ENCODE data around the gene TLR3. TPM values are rescaled to one million over a fixed set of nuclear protein-coding genes. Genes with fewer than 3 reads are reported as not detected.
A peak's percentile ranks its signal among the peaks of the same experiment; 100 is the strongest.

The TLR3 gene
- polyA plus RNA-seq, 1 donor from 2014 or later = not detected

- no peak overlapping the region for H3K4me2 ChIP-seq (ENCODE audit: low read length)
Measured at GRCh38 chr4:186109245-186109644, 40.3 kb downstream of the TLR3 start.

GRCh38 chr4:186116697-186117096 lies 47.7 kb downstream of the TLR3 start:
- no peak overlapping the region for H3K4me2 ChIP-seq (ENCODE audit: low read length)
- no peaks in the 10 kb centered on the region for H3K79me2 ChIP-seq (replicated peaks; ENCODE audit: insufficient read depth, low read length)
- no peak overlapping the region for H3K9ac ChIP-seq (ENCODE audit: low read length)
- H3F3A ChIP-seq (ENCODE audit: insufficient read depth, low read length, poor library complexity, severe bottlenecking) = no peaks in the 10 kb centered on the region
- H3K27ac ChIP-seq (ENCODE audit: low read length) = no peak overlapping the region
- H4K20me1 ChIP-seq (ENCODE audit: insufficient read depth) = no peaks in the 10 kb centered on the region
- no peaks in the 10 kb centered on the region for H3K9me3 ChIP-seq (ENCODE audit: low read length)
- H3K4me3 ChIP-seq (ENCODE audit: low read length) = no peak overlapping the region
- H2AFZ ChIP-seq (ENCODE audit: low read depth, low read length) = no peak overlapping the region
- no peak for TF ChIP-seq CTCF (IDR thresholded peaks at IDR 0.05; ENCODE audit: poor library complexity, severe bottlenecking)
- TF ChIP-seq MXI1 (conservative IDR thresholded peaks at IDR 0.05; ENCODE audit: poor library complexity, severe bottlenecking) = no peak
- TF ChIP-seq TAF1 (IDR thresholded peaks at IDR 0.05; ENCODE audit: low read depth) = no peak
- H3K9me2 ChIP-seq (ENCODE audit: insufficient read depth, low read length) = no peaks in the 10 kb centered on the region
- no peaks in the 10 kb centered on the region for H3K36me3 ChIP-seq (ENCODE audit: insufficient read depth, low read length)
- no peaks in the 10 kb centered on the region for H3K27me3 ChIP-seq (ENCODE audit: insufficient read depth, low read depth, low read length)

More at GRCh38 chr4:186109245-186109644, 40.3 kb downstream of the TLR3 start:
- Histone ChIP-seq H3K27ac (ENCODE audit: low read length) (no peak overlapping the region), H3K4me3 (ENCODE audit: low read length) (no peak overlapping the region), H4K20me1 (ENCODE audit: insufficient read depth) (no peaks in the 10 kb centered on the region), H3K36me3 (ENCODE audit: insufficient read depth, low read length) (no peaks in the 10 kb centered on the region), H3K9ac (ENCODE audit: low read length) (no peak overlapping the region), H3K9me3 (ENCODE audit: low read length) (no peaks in the 10 kb centered on the region), H3K27me3 (ENCODE audit: insufficient read depth, low read depth, low read length) (peaks cover 24% of the 10 kb centered on the region), H3F3A (ENCODE audit: insufficient read depth, low read length, poor library complexity, severe bottlenecking) (no peaks in the 10 kb centered on the region), H3K9me2 (ENCODE audit: insufficient read depth, low read length) (no peaks in the 10 kb centered on the region), H3K79me2 (replicated peaks; ENCODE audit: insufficient read depth, low read length) (no peaks in the 10 kb centered on the region), H2AFZ (ENCODE audit: low read depth, low read length) (no peak overlapping the region)
- TF ChIP-seq TAF1 (IDR thresholded peaks at IDR 0.05; ENCODE audit: low read depth) (no peak), POLR2AphosphoS5 (IDR thresholded peaks at IDR 0.05) (peak; percentile 50), EP300 (conservative IDR thresholded peaks at IDR 0.05; ENCODE audit: poor library complexity, severe bottlenecking) (peak; percentile 40)

GRCh38 chr4:186118582-186118981 lies 49.6 kb downstream of the TLR3 start:
- Histone ChIP-seq H2AFZ (ENCODE audit: low read depth, low read length) (no peak overlapping the region), H3K79me2 (replicated peaks; ENCODE audit: insufficient read depth, low read length) (no peaks in the 10 kb centered on the region), H3K27me3 (ENCODE audit: insufficient read depth, low read depth, low read length) (no peaks in the 10 kb centered on the region), H3K27ac (ENCODE audit: low read length) (no peak overlapping the region), H4K20me1 (ENCODE audit: insufficient read depth) (no peaks in the 10 kb centered on the region), H3K9me3 (ENCODE audit: low read length) (no peaks in the 10 kb centered on the region), H3K4me3 (ENCODE audit: low read length) (no peak overlapping the region), H3K9ac (ENCODE audit: low read length) (no peak overlapping the region), H3K36me3 (ENCODE audit: insufficient read depth, low read length) (no peaks in the 10 kb centered on the region), H3K9me2 (ENCODE audit: insufficient read depth, low read length) (no peaks in the 10 kb centered on the region), H3K4me2 (ENCODE audit: low read length) (no peak overlapping the region), H3F3A (ENCODE audit: insufficient read depth, low read length, poor library complexity, severe bottlenecking) (no peaks in the 10 kb centered on the region)
- TF ChIP-seq EZH2 (IDR thresholded peaks at IDR 0.05; ENCODE audit: borderline replicate concordance, insufficient read depth, low read length, poor library complexity, severe bottlenecking) (no peak), CTCF (IDR thresholded peaks at IDR 0.05; ENCODE audit: poor library complexity, severe bottlenecking) (no peak), POLR2AphosphoS5 (IDR thresholded peaks at IDR 0.05) (no peak), REST (IDR thresholded peaks at IDR 0.05; ENCODE audit: borderline replicate concordance) (no peak), EP300 (conservative IDR thresholded peaks at IDR 0.05; ENCODE audit: poor library complexity, severe bottlenecking) (no peak), RAD21 (conservative IDR thresholded peaks at IDR 0.05) (no peak), MXI1 (conservative IDR thresholded peaks at IDR 0.05; ENCODE audit: poor library complexity, severe bottlenecking) (no peak), SMC3 (conservative IDR thresholded peaks at IDR 0.05; ENCODE audit: poor library complexity) (no peak), TAF1 (IDR thresholded peaks at IDR 0.05; ENCODE audit: low read depth) (no peak)
